Heart left ventricle (tissue), 13 donors: ENCODE results near the gene ATXN7L1.

Experiments
- POLR2A ChIP-seq, 2 donors: fragments of 450-650 bp; IDR thresholded peaks; one replicate each; pipeline ENCODE4 v1.6.1; 2017; ENCODE audit warnings: antibody characterized with exemption in 2 of 2, mild to moderate bottlenecking in 2 of 2, moderate library complexity in 2 of 2
- TF ChIP-seq, protein P1 (sequence below), 12 donors: fragments of 200-600 bp; sonication (generic) in 4 of 12; IDR thresholded peaks; one replicate each; pipeline versions ENCODE4 v1.5.0 to v1.8.0; 2018 to 2022; ENCODE audit warnings: antibody characterized with exemption in 12 of 12, mild to moderate bottlenecking in 5 of 12
- donor health status: ischemic (EF 13 %, LVEDD 7.1; RV severe dilation, severe dysfunction).
- donor health status: DM: no; HTN: yes; CAD: no.
- donor health status: DM: no; HTN: no; CAD: no.
- donor health status: ischemic (EF 25% LVEDD 6.9; RV normal size, moderate dysfunction).
- donor health status: ischemic (EF 25% LVEDD 5.7; RV mildly dilated, moderate dysfunction).
- donor health status: ischemic (EF 35%, LVEDD 5.7; RV mildly dilated, moderate dysfunction).
- donor health status: nonischemic (EF 11% LVEDD 7.7; RV severe dilation, severe dysfunction).
- donor health status: DM: yes; HTN: yes; CAD: no.
- donor health status: PGD.
- donor health status: ischemic (EF 29% LVEDD 5.4; RV normal size, mild dysfunction).
- donor health status: nonischemic (EF 23%, LVEDD 6.1; RV moderate dilation, normal function).

DNA sequence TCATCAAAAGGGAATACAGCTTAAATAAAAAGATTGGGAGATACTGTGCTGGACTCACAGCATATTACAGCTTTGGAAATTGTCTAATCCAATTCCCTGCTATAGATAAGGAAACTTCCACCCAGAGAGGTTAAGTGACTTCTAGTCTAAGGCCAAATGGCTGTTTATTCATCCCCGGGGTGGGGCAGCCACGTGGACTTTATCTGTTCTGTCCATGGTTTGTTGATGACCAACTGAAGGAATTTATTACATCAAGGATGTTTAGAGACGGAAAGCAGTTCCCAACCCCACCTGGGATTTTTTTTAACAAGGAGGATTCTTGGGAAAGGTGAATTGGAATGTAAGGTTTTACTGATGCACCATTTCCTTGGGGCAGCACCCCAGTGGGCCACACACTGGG, 88.6 kb downstream of the ATXN7L1 start:
- TF ChIP-seq POLR2A (IDR thresholded peaks at IDR 0.05), result no peak
- TF ChIP-seq, protein P1, sequence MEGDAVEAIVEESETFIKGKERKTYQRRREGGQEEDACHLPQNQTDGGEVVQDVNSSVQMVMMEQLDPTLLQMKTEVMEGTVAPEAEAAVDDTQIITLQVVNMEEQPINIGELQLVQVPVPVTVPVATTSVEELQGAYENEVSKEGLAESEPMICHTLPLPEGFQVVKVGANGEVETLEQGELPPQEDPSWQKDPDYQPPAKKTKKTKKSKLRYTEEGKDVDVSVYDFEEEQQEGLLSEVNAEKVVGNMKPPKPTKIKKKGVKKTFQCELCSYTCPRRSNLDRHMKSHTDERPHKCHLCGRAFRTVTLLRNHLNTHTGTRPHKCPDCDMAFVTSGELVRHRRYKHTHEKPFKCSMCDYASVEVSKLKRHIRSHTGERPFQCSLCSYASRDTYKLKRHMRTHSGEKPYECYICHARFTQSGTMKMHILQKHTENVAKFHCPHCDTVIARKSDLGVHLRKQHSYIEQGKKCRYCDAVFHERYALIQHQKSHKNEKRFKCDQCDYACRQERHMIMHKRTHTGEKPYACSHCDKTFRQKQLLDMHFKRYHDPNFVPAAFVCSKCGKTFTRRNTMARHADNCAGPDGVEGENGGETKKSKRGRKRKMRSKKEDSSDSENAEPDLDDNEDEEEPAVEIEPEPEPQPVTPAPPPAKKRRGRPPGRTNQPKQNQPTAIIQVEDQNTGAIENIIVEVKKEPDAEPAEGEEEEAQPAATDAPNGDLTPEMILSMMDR (IDR thresholded peaks at IDR 0.05), result no peak
